ENCODE measurements around the gene RHOC.

RHOC gene

GRCh38 chr1:112694363-112694929 lies 12.5 kb downstream of the RHOC start:
- TF ChIP-seq EZH2phosphoT487 (conservative IDR thresholded peaks at IDR 0.05; ENCODE audit: low read length) = no peak
- TF ChIP-seq, protein P1, sequence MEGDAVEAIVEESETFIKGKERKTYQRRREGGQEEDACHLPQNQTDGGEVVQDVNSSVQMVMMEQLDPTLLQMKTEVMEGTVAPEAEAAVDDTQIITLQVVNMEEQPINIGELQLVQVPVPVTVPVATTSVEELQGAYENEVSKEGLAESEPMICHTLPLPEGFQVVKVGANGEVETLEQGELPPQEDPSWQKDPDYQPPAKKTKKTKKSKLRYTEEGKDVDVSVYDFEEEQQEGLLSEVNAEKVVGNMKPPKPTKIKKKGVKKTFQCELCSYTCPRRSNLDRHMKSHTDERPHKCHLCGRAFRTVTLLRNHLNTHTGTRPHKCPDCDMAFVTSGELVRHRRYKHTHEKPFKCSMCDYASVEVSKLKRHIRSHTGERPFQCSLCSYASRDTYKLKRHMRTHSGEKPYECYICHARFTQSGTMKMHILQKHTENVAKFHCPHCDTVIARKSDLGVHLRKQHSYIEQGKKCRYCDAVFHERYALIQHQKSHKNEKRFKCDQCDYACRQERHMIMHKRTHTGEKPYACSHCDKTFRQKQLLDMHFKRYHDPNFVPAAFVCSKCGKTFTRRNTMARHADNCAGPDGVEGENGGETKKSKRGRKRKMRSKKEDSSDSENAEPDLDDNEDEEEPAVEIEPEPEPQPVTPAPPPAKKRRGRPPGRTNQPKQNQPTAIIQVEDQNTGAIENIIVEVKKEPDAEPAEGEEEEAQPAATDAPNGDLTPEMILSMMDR (IDR thresholded peaks at IDR 0.05; ENCODE audit: insufficient read depth, low read length, poor library complexity, severe bottlenecking) = no peak
- Histone ChIP-seq H3K27me3 (ENCODE audit: low read length) (no peaks in the 10 kb centered on the region), H2AFZ (ENCODE audit: low read depth, low read length, severe bottlenecking) (no peak overlapping the region), H3K9ac (ENCODE audit: low read length) (no peak overlapping the region), H3F3A (ENCODE audit: insufficient read depth) (no peaks in the 10 kb centered on the region), H3K36me3 (ENCODE audit: low read length) (no peaks in the 10 kb centered on the region), H3K9me3 (ENCODE audit: insufficient read depth, low read length) (no peaks in the 10 kb centered on the region), H3K27ac (ENCODE audit: low read depth, low read length) (no peak overlapping the region), H3K79me2 (ENCODE audit: insufficient read depth, low read length) (no peaks in the 10 kb centered on the region), H3K4me3 (ENCODE audit: insufficient read depth, low read length, poor library complexity, severe bottlenecking) (no peak overlapping the region), H3K4me2 (ENCODE audit: low read depth, low read length, poor library complexity, severe bottlenecking) (no peak overlapping the region), H3K9me2 (replicated peaks; ENCODE audit: insufficient read depth, low read length) (no peaks in the 10 kb centered on the region), H4K20me1 (ENCODE audit: low read depth, low read length) (no peaks in the 10 kb centered on the region)

- TF ChIP-seq, protein P1 (IDR thresholded peaks at IDR 0.05; ENCODE audit: insufficient read depth, low read length, poor library complexity, severe bottlenecking) = no peak
- no peak for TF ChIP-seq EZH2phosphoT487 (conservative IDR thresholded peaks at IDR 0.05; ENCODE audit: low read length)
- H3K79me2 ChIP-seq (ENCODE audit: insufficient read depth, low read length) = no peaks in the 10 kb centered on the region
- H3K4me2 ChIP-seq (ENCODE audit: low read depth, low read length, poor library complexity, severe bottlenecking) = no peak overlapping the region
- H3K9ac ChIP-seq (ENCODE audit: low read length) = no peak overlapping the region
- H3K9me3 ChIP-seq (ENCODE audit: insufficient read depth, low read length) = no peaks in the 10 kb centered on the region
- no peaks in the 10 kb centered on the region for H3K9me2 ChIP-seq (replicated peaks; ENCODE audit: insufficient read depth, low read length)
- H3K27me3 ChIP-seq (ENCODE audit: low read length) = no peaks in the 10 kb centered on the region
- H3K36me3 ChIP-seq (ENCODE audit: low read length) = no peaks in the 10 kb centered on the region
- H4K20me1 ChIP-seq (ENCODE audit: low read depth, low read length) = no peaks in the 10 kb centered on the region
- no peak overlapping the region for H3K4me3 ChIP-seq (ENCODE audit: insufficient read depth, low read length, poor library complexity, severe bottlenecking)
- H3K27ac ChIP-seq (ENCODE audit: low read depth, low read length) = no peak overlapping the region
- no peaks in the 10 kb centered on the region for H3F3A ChIP-seq (ENCODE audit: insufficient read depth)
- H2AFZ ChIP-seq (ENCODE audit: low read depth, low read length, severe bottlenecking) = no peak overlapping the region
Measured at GRCh38 chr1:112693821-112694220, 13.1 kb downstream of the RHOC start.

GRCh38 chr1:112692681-112693080 lies 14.2 kb downstream of the RHOC start:
- TF ChIP-seq, protein P1 (IDR thresholded peaks at IDR 0.05; ENCODE audit: insufficient read depth, low read length, poor library complexity, severe bottlenecking) = no peak
- TF ChIP-seq EZH2phosphoT487 (conservative IDR thresholded peaks at IDR 0.05; ENCODE audit: low read length) = no peak
- no peak overlapping the region for H2AFZ ChIP-seq (ENCODE audit: low read depth, low read length, severe bottlenecking)
- no peaks in the 10 kb centered on the region for H3F3A ChIP-seq (ENCODE audit: insufficient read depth)
- H3K79me2 ChIP-seq (ENCODE audit: insufficient read depth, low read length) = no peaks in the 10 kb centered on the region
- H3K36me3 ChIP-seq (ENCODE audit: low read length) = no peaks in the 10 kb centered on the region
- H4K20me1 ChIP-seq (ENCODE audit: low read depth, low read length) = no peaks in the 10 kb centered on the region
- no peaks in the 10 kb centered on the region for H3K9me3 ChIP-seq (ENCODE audit: insufficient read depth, low read length)
- no peak overlapping the region for H3K27ac ChIP-seq (ENCODE audit: low read depth, low read length)
- H3K4me2 ChIP-seq (ENCODE audit: low read depth, low read length, poor library complexity, severe bottlenecking) = no peak overlapping the region
- no peak overlapping the region for H3K4me3 ChIP-seq (ENCODE audit: insufficient read depth, low read length, poor library complexity, severe bottlenecking)
- no peaks in the 10 kb centered on the region for H3K9me2 ChIP-seq (replicated peaks; ENCODE audit: insufficient read depth, low read length)
- no peak overlapping the region for H3K9ac ChIP-seq (ENCODE audit: low read length)
- no peaks in the 10 kb centered on the region for H3K27me3 ChIP-seq (ENCODE audit: low read length)

Measured in SU-DHL-6 (cell line).